Skin of body (tissue), 2 donors: ENCODE results near the gene TMPRSS2. TPM values are rescaled to one million over a fixed set of nuclear protein-coding genes. Genes with fewer than 3 reads are reported as not detected.

Source experiments
- DNase-seq: peaks from one replicate; lab custom pipeline; 2025; lab: John Stamatoyannopoulos, UW
- total RNA-seq: library from RNA; depleted of rRNA; stranded (reverse); fragments of >200 nt; gene quantifications from one replicate; pipeline ENCODE4 v1.2.3, GENCODE V29; 2014

The TMPRSS2 gene
- total RNA-seq, 1 donor from 2014 or later: 0.69 TPM

GRCh38 chr21:41509733-41510132 lies 1.8 kb upstream of the TMPRSS2 start:
- no peak for DNase-seq

DNA sequence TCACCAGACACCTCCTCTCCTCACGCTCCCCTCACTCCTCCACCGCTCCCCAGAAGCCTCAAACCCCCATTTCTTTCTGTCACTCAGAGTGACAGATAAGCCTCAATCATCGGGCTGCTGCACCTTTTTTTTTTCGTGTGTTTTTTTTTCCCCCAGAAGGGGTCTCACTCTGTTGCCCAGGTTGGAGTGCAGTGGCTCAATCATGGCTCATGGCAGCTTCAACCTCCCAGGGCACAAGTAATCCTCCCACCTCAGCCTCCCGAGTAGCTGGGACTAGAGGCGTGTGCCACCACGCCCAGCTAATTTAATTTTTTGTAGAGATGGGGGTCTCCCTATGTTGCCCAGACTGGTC lies 1.2 kb upstream of the TMPRSS2 start:
- no peak for DNase-seq

DNA sequence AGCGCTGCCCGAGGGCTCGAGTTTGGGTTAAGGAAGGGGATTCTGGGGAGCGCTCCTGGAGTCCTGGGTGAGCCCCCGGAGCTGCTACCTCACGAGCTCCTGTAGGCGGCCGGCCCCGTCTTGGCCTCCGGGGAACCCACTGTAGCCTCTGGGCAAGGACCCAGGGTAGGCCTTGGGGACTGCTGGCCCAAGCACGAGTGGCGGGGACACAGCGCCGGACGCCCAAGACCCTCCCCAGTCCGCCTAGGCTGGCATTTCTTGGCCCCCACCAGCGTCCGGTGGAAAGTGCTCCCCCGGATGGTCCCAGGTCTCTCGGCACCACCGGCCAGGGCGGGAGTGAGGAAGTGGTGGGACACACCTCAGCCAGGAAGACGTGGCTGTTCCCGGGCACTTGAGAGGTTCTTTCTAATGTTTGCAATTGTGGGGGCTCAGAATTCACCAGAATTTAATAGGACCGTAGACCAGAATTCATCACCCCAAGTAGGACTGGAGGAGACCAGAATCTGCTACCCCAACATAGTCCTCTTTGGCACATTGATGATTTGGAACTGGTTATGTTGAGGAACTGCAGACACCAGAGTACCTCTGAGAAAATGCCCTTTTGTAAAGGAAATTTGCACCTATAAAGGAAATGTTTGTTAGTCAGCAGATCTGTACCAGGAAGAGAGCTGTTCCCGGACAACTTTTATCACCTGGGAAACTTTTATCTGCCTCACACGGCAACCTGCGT lies 622 bp upstream of the TMPRSS2 start:
- no peak for DNase-seq

DNA sequence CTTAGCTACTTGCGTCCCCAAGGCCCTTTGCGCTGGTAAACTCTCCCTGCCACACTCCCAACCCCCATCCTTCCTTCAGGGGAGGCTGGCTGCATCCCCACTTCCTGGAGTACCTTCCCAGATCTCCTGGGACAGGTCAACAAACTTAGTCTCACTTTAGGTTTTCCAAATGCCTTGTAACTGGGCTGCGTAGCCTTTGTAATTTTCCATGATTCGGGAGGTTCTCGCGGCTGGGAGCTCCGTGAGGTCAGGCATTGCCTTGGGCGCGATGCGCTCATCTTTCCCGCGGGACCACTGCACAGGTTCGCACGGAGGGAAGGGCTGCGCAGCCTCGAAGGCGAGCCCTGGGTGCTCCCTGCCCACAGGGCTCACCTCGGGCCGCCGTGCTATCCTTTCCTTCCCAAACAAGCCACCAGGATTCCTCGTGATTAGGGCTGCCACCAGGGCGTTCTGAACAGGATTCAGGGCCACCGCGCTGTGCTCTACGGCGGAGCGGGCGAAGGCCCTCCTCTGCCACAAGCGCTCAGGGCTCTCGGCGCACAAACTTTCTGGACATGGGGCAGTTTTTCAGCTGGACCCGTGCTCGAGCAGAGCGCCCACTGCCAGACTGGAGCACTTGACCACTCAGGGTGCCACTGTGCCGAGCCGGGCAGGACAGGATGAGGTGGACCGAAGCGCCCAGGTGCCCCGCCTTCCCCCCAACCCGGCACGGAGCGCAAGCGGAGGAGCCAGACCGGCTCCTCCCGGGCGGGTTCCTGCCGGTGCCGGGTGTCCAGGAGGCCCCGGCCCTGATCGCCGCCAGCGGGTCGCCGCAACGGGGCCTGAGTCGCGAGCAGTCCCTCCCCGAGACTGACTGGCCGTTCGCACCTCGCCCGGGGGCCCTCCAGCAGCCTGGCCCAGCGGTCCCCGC lies 1.1 kb downstream of the TMPRSS2 start:
- no peak for DNase-seq

GRCh38 chr21:41506005-41506594 lies 1.9 kb downstream of the TMPRSS2 start:
- no peak for DNase-seq

DNA sequence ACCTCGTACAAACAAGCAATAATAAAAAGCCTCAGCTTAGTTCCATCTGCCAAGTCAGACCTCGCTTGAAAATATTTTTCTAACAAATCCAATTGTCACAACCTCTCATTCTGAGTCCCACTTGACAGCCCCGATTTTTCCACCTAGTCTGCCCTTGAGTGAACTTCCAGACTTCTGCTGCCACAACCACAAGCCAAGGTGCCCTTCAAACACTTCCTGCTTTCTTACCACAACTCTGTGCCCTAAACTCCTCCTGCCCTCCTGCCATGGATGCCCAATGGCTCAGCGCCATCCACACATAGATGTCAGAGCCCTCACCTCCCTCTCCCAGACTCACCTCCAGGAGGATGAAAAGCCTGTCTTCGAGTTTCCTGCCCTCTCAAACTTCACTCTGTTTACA lies 3.9 kb downstream of the TMPRSS2 start:
- DNase-seq: no peak

DNA sequence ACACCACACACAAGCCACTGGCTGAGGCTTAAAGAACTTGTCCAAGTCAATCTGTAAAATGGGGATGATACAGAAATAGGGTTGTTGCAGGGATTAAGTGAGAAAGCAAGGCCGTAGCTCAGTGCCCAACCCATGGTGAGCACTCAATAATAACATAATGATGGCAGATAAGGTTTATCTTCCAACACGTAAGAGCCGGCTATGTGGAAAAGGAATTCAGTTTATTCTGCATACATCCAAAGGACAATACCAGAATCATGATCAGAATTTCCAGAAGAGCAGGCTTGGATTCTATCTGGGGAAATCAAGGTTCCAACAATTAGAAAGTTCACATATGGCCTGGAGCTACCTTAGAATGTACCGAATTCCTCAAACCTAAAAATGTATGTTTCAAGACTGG lies 4.6 kb downstream of the TMPRSS2 start:
- DNase-seq: no peak

- no peak for DNase-seq
These were observed 6.0 kb downstream of the TMPRSS2 start for GRCh38 chr21:41501919-41502318.

GRCh38 chr21:41500931-41501381 lies 7.0 kb downstream of the TMPRSS2 start:
- no peak for DNase-seq

- DNase-seq: no peak
These were observed 7.6 kb downstream of the TMPRSS2 start for GRCh38 chr21:41500363-41500762.

GRCh38 chr21:41499920-41500319 lies 8.0 kb downstream of the TMPRSS2 start:
- DNase-seq: no peak

DNA sequence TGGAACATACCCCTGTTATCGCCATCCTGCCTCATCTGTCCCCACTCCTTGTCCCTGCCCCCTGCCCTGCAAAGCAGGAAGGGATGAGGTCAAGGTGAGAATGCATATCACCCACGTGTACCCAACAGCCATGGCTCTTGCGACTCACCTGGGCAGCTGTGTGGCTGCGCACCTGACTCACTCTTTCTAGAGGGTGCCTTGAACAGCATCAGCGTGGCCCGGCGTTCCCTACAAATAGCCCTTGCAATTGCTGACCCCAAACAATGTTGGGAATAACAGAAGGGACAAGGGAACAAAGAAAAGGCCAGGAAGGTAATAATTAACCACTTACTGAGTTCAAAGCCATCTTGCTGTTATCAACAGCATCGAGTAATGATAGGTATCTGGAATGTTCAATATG lies 10.2 kb downstream of the TMPRSS2 start:
- DNase-seq: no peak

DNA sequence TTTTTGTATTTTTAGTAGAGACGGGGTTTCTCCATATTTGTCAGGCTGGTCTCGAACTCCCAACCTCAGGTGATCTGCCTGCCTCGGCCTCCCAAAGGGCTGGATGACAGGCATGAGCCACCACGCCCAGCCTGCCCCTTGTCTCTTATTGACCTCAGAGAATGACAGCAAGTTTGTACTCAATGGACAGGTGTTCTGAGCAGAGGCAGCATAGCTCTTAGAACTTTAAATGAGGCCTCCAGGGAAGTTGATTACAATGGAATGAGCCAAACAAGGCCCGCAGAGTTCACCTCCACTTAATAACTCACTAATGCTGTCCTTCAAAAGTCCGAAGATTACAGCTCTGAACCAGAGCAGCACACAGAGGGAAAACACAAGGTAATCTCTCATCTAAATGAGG lies 10.9 kb downstream of the TMPRSS2 start:
- no peak for DNase-seq

- DNase-seq: no peak
These were observed 13.7 kb downstream of the TMPRSS2 start for GRCh38 chr21:41494242-41494641.

GRCh38 chr21:41491412-41491811 lies 16.5 kb downstream of the TMPRSS2 start:
- no peak for DNase-seq

GRCh38 chr21:41490330-41490729 lies 17.6 kb downstream of the TMPRSS2 start:
- no peak for DNase-seq

- no peak for DNase-seq
These were observed 18.6 kb downstream of the TMPRSS2 start for GRCh38 chr21:41489329-41489728.

DNA sequence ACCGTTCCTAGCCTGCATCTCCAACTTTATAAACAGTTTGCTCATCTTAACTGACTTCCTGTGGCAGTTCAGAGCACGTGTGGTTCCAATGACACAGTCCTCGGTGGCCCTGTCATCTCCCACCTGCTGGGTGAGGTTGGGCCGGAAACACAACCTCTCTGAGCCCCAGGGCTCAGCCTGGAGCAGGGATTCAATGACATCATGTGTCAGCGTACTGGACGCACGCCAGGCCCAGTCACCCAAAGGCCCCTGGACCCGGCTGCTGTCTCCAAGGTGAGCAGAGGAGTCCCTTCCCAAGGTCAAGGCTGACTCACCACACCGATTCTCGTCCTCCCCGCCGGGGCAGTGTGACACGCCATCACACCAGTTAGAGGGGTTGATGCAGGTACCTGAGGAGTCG lies 19.9 kb downstream of the TMPRSS2 start:
- no peak for DNase-seq

DNA sequence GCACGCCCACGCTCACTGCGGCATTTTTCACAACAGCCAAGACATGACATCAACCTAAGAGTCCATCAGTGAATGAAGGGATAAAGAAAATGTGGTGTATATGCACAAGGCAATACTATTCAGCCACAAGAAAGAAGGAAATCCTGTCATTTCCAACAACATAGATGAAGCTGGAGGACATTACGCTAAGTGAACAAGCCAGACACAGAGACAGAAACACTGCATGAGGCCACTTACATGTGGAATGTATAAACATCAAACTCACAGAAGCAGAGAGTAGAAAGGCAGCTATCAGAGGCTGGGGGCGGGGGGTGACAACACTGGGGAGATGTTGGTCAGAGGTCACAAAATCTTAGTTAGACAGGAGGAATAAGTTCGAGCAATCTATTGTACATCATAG lies 20.9 kb downstream of the TMPRSS2 start:
- DNase-seq: no peak

- DNase-seq: no peak
These were observed 24.0 kb downstream of the TMPRSS2 start for GRCh38 chr21:41483973-41484372.

GRCh38 chr21:41483415-41483814 lies 24.5 kb downstream of the TMPRSS2 start:
- no peak for DNase-seq

GRCh38 chr21:41482980-41483379 lies 25.0 kb downstream of the TMPRSS2 start:
- DNase-seq: no peak
